Measurements from ENCODE around the gene TMEM161A.

DNA sequence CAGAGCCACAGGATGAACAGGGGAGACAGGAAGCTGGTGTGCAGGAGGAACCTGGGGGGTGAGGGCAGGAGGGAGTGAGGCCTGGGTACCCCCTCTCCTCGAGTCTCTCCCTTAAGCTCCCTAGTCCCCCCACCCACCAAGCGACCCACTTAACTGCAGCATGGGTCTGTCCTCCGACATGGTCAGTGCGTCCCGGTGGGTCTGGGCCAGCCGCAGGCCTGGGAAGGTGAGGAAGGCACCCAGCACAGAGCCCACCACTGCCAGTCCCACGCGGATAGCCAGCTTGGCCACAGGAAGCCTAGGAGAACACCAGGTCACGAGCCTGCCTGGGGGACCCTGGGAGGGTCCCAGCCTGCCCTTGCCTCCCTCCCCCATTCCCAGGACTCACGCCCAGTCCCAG is 16.9 kb downstream of the TMEM161A start:
- TF ChIP-seq, protein P1, sequence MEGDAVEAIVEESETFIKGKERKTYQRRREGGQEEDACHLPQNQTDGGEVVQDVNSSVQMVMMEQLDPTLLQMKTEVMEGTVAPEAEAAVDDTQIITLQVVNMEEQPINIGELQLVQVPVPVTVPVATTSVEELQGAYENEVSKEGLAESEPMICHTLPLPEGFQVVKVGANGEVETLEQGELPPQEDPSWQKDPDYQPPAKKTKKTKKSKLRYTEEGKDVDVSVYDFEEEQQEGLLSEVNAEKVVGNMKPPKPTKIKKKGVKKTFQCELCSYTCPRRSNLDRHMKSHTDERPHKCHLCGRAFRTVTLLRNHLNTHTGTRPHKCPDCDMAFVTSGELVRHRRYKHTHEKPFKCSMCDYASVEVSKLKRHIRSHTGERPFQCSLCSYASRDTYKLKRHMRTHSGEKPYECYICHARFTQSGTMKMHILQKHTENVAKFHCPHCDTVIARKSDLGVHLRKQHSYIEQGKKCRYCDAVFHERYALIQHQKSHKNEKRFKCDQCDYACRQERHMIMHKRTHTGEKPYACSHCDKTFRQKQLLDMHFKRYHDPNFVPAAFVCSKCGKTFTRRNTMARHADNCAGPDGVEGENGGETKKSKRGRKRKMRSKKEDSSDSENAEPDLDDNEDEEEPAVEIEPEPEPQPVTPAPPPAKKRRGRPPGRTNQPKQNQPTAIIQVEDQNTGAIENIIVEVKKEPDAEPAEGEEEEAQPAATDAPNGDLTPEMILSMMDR (IDR thresholded peaks at IDR 0.05) = no peak
- TF ChIP-seq POLR2A (IDR thresholded peaks at IDR 0.05) = no peak
